Astrocyte of the spinal cord (primary cell): Measurements from ENCODE around the gene SMNDC1.

ENCODE experiments used
- DNase-seq: peaks from one replicate; pipeline ENCODE4 v3.0.0; 2011; ENCODE audit warnings: low read depth, low spot score
- H3K4me3 ChIP-seq: 2 replicates; pipeline ENCODE4 v1.5.1; 2011; ENCODE audit warnings: low read depth, mild to moderate bottlenecking, low read length, moderate library complexity
- CTCF ChIP-seq: IDR thresholded peaks from 2 replicates; pipeline ENCODE4 v1.5.1; 2012; ENCODE audit warnings: low read depth, mild to moderate bottlenecking, low read length, inconsistent platforms
- in situ Hi-C: cut with HindIII; loops from 2 replicates; pipeline ENCODE4 v1.10.0; 2017; ENCODE audit warnings: low sequenced_read_pairs

SMNDC1 gene

GRCh38 chr10:110304780-110305421 is at the start of gene SMNDC1:
SMNDC1 (minus strand) TSS chr10:110304920; CDS start chr10:110303587, 1,333 bp downstream.
- peak within 1 kb of the TSS; percentile 92 for H3K4me3 ChIP-seq
- DNase-seq: peak; percentile 99
- no peak for TF ChIP-seq CTCF
- in situ Hi-C loops: loop anchor here (25.0 kb wide), 1 partner anchor 257 kb away; the partner anchor contains the start of gene SMC3

GRCh38 chr10:110354322-110354766 is 49.6 kb upstream of the SMNDC1 start:
- no peak overlapping the region for H3K4me3 ChIP-seq
- peak; percentile 87 for DNase-seq
- peak; percentile 89 for TF ChIP-seq CTCF
- in situ Hi-C loops: no loop called here

GRCh38 chr10:110353244-110354119 is 48.8 kb upstream of the SMNDC1 start:
- H3K4me3 ChIP-seq: no peak overlapping the region
- peak; percentile 92 for DNase-seq
- in situ Hi-C loops: no loop called here
- TF ChIP-seq CTCF: peak; percentile 19

GRCh38 chr10:110352930-110353243 is 48.2 kb upstream of the SMNDC1 start:
- no peak overlapping the region for H3K4me3 ChIP-seq
- no peak for TF ChIP-seq CTCF
- in situ Hi-C loops: no loop called here
- DNase-seq: no peak

GRCh38 chr10:110350812-110351211 is 46.1 kb upstream of the SMNDC1 start:
- no peak for DNase-seq
- TF ChIP-seq CTCF: no peak
- H3K4me3 ChIP-seq: no peak overlapping the region
- in situ Hi-C loops: no loop called here

- TF ChIP-seq CTCF: no peak
- no peak overlapping the region for H3K4me3 ChIP-seq
- no peak for DNase-seq
- in situ Hi-C loops: no loop called here
These were observed 45.1 kb upstream of the SMNDC1 start for GRCh38 chr10:110349831-110350230.
